ENCODE measurements around the gene GPR161. TPM values are rescaled to one million over a fixed set of nuclear protein-coding genes. Genes with fewer than 3 reads are reported as not detected.
A peak's percentile ranks its signal among the peaks of the same experiment; 100 is the strongest.

GPR161 gene
- total and polyA plus RNA-seq, 9 of the 15 experiments (the other 6 are each of a cell fraction or from before 2014, with no cell fraction given) = 0.15 to 2.4 (median 0.76) TPM

- TF ChIP-seq CTCFL (IDR thresholded peaks at IDR 0.05; ENCODE audit: borderline replicate concordance, insufficient read depth, low read depth, low read length, poor library complexity, severe bottlenecking) (no peak), ARID3B (CRISPR knock-in tag; IDR thresholded peaks at IDR 0.05; ENCODE audit: borderline replicate concordance) (no peak), EGR1 (conservative IDR thresholded peaks at IDR 0.05) (peak; percentile 16; the same call in 1 of the 2 replicates), REST (IDR thresholded peaks at IDR 0.05; ENCODE audit: borderline replicate concordance) (0 out of 2 replicates have a peak, but pooled peaks have one; percentile 4), REST (CRISPR knock-in tag; IDR thresholded peaks at IDR 0.05; ENCODE audit: low read depth) (no peak), PRDM10 (IDR thresholded peaks at IDR 0.05; ENCODE audit: partially characterized antibody) (no peak), MAFK (IDR thresholded peaks at IDR 0.05; ENCODE audit: low read length) (no peak), ZNF436 (CRISPR knock-in tag; IDR thresholded peaks at IDR 0.05) (no peak), CTCF (IDR thresholded peaks at IDR 0.05 in 2 of 3, conservative IDR thresholded peaks at IDR 0.05 in 1 of 3; ENCODE audit: insufficient read depth in 2 of 3, low read depth in 1 of 3, low read length in 3 of 3) (0 out of 6 replicates have a peak, but pooled peaks of 1 of the 3 experiments have one; percentile 8), ARNT (IDR thresholded peaks at IDR 0.05) (no peak)
Measured at GRCh38 chr1:168104535-168104934, 32.2 kb downstream of the GPR161 start (continued).

Data from K562 (cell line).